Neural cell (in vitro differentiated cells): ENCODE data around the gene SLX4IP.

ENCODE experiments used
- CTCF ChIP-seq: fragments of 450-650 bp; IDR thresholded peaks from 2 replicates; pipeline ENCODE4 v1.5.1; 2014; ENCODE audit warnings: antibody characterized with exemption, mild to moderate bottlenecking, moderate library complexity; ENCODE audit not compliant: poor library complexity, severe bottlenecking
- EP300 ChIP-seq: fragments of 450-650 bp; conservative IDR thresholded peaks from 2 replicates; pipeline ENCODE4 v1.6.1; 2014; ENCODE audit warnings: antibody characterized with exemption, mild to moderate bottlenecking, moderate library complexity; ENCODE audit not compliant: poor library complexity, severe bottlenecking

- TF ChIP-seq CTCF (no peak), EP300 (peak; percentile 30)
Measured at GRCh38 chr20:10596710-10597121, 161.6 kb downstream of the SLX4IP start.
